WI38 (cell line): ENCODE data around the gene SCAMP5.

Experiments used
- H3K4me3 ChIP-seq: 2 replicates; pipeline ENCODE4 v1.5.1; 2011; ENCODE audit warnings: low read depth, mild to moderate bottlenecking, control low read depth, low read length
- CTCF ChIP-seq: IDR thresholded peaks from 2 replicates; pipeline ENCODE4 v1.5.1; 2012; ENCODE audit warnings: low read depth, mild to moderate bottlenecking, control low read depth, low read length

SCAMP5 gene

GRCh38 chr15:75067123-75067830, 71.9 kb downstream of the SCAMP5 start:
- TF ChIP-seq CTCF: no peak
- H3K4me3 ChIP-seq: no peak overlapping the region

GRCh38 chr15:75068748-75069147, 73.4 kb downstream of the SCAMP5 start:
- TF ChIP-seq CTCF: no peak
- no peak overlapping the region for H3K4me3 ChIP-seq

- no peak for TF ChIP-seq CTCF
- no peak overlapping the region for H3K4me3 ChIP-seq
Measured at GRCh38 chr15:75069301-75069925, 74.0 kb downstream of the SCAMP5 start.

GRCh38 chr15:75070674-75071073, 75.3 kb downstream of the SCAMP5 start:
- H3K4me3 ChIP-seq: no peak overlapping the region
- no peak for TF ChIP-seq CTCF
